Measurements from ENCODE around the gene MSX1.

MSX1 gene

GRCh38 chr4:4913147-4913561, 53.7 kb downstream of the MSX1 start:
- no peak for DNase-seq (ENCODE audit: low read depth)
